HCT116 (cell line): ENCODE measurements around the gene NDUFC2.

Experiments
- EZH2 ChIP-seq: fragments of 200-600 bp; sonication (generic); IDR thresholded peaks from 2 replicates; pipeline ENCODE4 v1.6.1; 2017; ENCODE audit warnings: antibody characterized with exemption, mixed run types
- FOSL1 ChIP-seq: IDR thresholded peaks from 2 replicates; pipeline ENCODE4 v1.6.1; 2012; ENCODE audit warnings: low read depth
- POLR2A ChIP-seq: IDR thresholded peaks from 2 replicates; pipeline ENCODE4 v1.7.0; 2011; ENCODE audit warnings: borderline replicate concordance; ENCODE audit not compliant: insufficient read depth, insufficient read length; ENCODE audit errors: extremely low read depth
- POLR2AphosphoS5 ChIP-seq: IDR thresholded peaks from 2 replicates; pipeline ENCODE4 v1.6.1; 2011; ENCODE audit warnings: mild to moderate bottlenecking, low read depth, low read length, moderate library complexity
- ZNF274 ChIP-seq: fragments of 200-500 bp; sonication (Bioruptor generic); IDR thresholded peaks from 2 replicates; pipeline ENCODE4 v1.6.1; 2014; ENCODE audit warnings: mild to moderate bottlenecking, low read depth, low read length, inconsistent platforms
- TF ChIP-seq, protein P1 (sequence below), 3 experiments: fragments of 200-600 bp in 1 of 3; sonication (generic) in 1 of 3; IDR thresholded peaks in 2 of 3; conservative IDR thresholded peaks in 1 of 3; 2 replicates each; pipeline ENCODE4 v1.5.1; 2012 to 2017; ENCODE audit warnings: low read depth in 2 of 3, low read length in 2 of 3, antibody characterized with exemption in 1 of 3, borderline replicate concordance in 1 of 3, control low read depth in 1 of 3, mild to moderate bottlenecking in 1 of 3, mixed read lengths in 1 of 3, mixed run types in 1 of 3, moderate library complexity in 1 of 3; ENCODE audit not compliant: insufficient read depth in 1 of 3

DNA sequence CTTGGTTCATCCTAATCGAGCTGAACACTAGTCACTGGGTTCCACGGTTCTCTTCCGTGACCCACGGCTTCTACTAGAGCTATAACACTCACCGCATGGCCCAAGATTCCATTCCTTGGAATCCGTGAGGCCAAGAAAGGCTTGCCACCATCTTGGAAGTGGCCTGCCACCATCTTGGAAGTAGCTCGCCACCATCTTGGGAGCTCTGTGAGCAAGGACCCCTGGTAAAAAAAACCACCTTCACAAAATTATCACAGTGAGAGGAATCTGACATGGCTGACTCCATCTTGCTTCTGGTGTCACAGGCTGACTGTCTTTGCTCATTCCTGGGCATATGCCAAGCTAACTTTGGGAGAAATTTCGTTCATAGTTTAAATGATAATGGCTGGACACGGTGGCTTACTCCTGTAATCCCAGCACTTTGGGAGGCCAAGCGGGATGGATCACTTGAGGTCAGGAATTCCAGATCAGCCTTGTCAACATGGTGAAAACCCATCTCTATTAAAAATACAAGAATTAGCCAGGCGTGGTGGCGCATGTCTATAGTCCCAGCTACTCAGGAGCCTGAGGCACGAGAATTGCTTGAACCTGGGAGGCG is 37.7 kb downstream of the NDUFC2 start:
- no peak for TF ChIP-seq POLR2AphosphoS5
- TF ChIP-seq, protein P1, sequence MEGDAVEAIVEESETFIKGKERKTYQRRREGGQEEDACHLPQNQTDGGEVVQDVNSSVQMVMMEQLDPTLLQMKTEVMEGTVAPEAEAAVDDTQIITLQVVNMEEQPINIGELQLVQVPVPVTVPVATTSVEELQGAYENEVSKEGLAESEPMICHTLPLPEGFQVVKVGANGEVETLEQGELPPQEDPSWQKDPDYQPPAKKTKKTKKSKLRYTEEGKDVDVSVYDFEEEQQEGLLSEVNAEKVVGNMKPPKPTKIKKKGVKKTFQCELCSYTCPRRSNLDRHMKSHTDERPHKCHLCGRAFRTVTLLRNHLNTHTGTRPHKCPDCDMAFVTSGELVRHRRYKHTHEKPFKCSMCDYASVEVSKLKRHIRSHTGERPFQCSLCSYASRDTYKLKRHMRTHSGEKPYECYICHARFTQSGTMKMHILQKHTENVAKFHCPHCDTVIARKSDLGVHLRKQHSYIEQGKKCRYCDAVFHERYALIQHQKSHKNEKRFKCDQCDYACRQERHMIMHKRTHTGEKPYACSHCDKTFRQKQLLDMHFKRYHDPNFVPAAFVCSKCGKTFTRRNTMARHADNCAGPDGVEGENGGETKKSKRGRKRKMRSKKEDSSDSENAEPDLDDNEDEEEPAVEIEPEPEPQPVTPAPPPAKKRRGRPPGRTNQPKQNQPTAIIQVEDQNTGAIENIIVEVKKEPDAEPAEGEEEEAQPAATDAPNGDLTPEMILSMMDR (IDR thresholded peaks at IDR 0.05 in 2 of 3, conservative IDR thresholded peaks at IDR 0.05 in 1 of 3; ENCODE audit: borderline replicate concordance in 1 of 3, insufficient read depth in 1 of 3, low read depth in 2 of 3, low read length in 2 of 3) = no peak
- no peak for TF ChIP-seq POLR2A
- no peak for TF ChIP-seq ZNF274
- TF ChIP-seq EZH2 = no peak
- no peak for TF ChIP-seq FOSL1
